Esophagus squamous epithelium (tissue), 5 donors: ENCODE results near the gene UACA. TPM values are rescaled to one million over a fixed set of nuclear protein-coding genes. Genes with fewer than 3 reads are reported as not detected.
"Not testable (repeated sequence)": the region's sequence is repeated elsewhere in the genome, so short reads cannot be mapped to it uniquely, and the experiment has no call there.

Experiments
- DNase-seq: peaks from one replicate; lab custom pipeline; 2025; lab: John Stamatoyannopoulos, UW
- H3K27ac ChIP-seq, 4 donors: fragments of 200-600 bp; sonication (generic); one replicate each; pipeline ENCODE4 v1.5.1; 2016 to 2019; ENCODE audit warnings: mild to moderate bottlenecking in 1 of 4
- H3K27me3 ChIP-seq, 4 donors: fragments of 200-600 bp; sonication (generic); 1 replicate in 3 of 4; 2 replicates in 1 of 4; pipeline versions ENCODE4 v1.5.1 to v1.6.0; 2017 to 2021; ENCODE audit warnings: antibody characterized with exemption in 1 of 4
- H3K36me3 ChIP-seq, 3 donors: fragments of 200-600 bp; sonication (generic); one replicate each; pipeline ENCODE4 v1.5.1; 2016 to 2019
- H3K4me1 ChIP-seq, 3 donors: fragments of 200-600 bp; sonication (generic); one replicate each; pipeline ENCODE4 v1.5.1; 2017 to 2019
- H3K4me3 ChIP-seq, 4 donors: fragments of 200-600 bp; sonication (generic); 1 replicate in 3 of 4; 2 replicates in 1 of 4; pipeline ENCODE4 v1.5.1; 2016 to 2019; ENCODE audit warnings: mild to moderate bottlenecking in 2 of 4, moderate library complexity in 1 of 4
- H3K9me3 ChIP-seq, 3 donors: fragments of 200-600 bp; sonication (generic); one replicate each; pipeline ENCODE4 v1.5.1; 2016 to 2019
- POLR2A ChIP-seq, 4 donors: fragments of 450-650 bp; IDR thresholded peaks; one replicate each; pipeline ENCODE4 v1.6.1; 2017; ENCODE audit warnings: antibody characterized with exemption in 4 of 4, mild to moderate bottlenecking in 4 of 4, moderate library complexity in 3 of 4
- WGBS, 2 donors: methylation state at CpG; one replicate each; pipeline ENCODE4 v1.1.5; 2018; 5-methylcytosine and 5-hydroxymethylcytosine counted together
- intact Hi-C: fragments of 100-400 bp; cut with DNase I; formaldehyde crosslinking; loops from one replicate; pipeline ENCODE4 v1.15.0; 2022
- total RNA-seq, 4 donors: library from RNA; depleted of rRNA; stranded (reverse); fragments of >200 nt; gene quantifications; one replicate each; pipeline ENCODE4 v1.1.0, GENCODE V29; 2016
- TF ChIP-seq, protein P1 (sequence below), 6 experiments: fragments of 450-650 bp in 4 of 6; fragments of 200-600 bp in 2 of 6; sonication (generic) in 2 of 6; IDR thresholded peaks; one replicate each; pipeline ENCODE4 v1.5.1; 2016 to 2019; ENCODE audit warnings: antibody characterized with exemption in 6 of 6, mild to moderate bottlenecking in 4 of 6, moderate library complexity in 4 of 6
- donor health status: DM: yes; HTN: yes; CAD: no.

The UACA gene
- total RNA-seq, 4 donors from 2014 or later, result 18.3 to 55.3 (median 29.8) TPM

DNA sequence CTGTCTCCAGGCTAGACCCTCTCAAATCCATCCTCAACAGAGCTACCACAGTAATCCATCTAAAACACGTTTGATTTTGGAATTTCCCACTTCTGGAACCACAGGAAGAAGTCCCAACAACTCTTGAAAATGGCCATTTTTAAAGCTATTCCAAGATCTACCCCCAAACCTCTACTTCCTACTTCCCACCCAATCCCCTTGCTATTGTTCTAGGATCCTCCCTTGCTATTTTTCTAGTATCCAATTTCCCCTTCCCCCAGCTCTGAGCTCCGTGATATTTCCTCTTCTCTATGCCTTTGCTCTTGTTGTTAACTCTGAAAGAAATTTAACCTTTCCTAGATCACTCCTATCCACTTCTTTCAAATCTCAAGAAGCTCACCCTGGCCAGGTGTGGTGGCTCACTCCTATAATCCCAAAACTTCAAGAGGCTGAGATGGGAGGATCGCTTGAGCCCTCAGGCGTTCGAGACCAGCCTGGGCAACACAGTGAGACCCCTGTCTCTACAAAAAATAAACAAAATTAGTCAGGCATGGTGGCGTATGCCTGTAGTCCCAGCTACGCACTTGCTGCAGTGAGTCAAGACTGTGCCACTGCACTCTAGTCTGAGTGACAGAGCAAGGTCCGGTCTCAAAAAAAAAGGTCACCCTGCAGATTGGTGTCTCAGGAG is 13.0 kb downstream of the UACA start:
- Histone ChIP-seq H3K36me3 (no peaks in the 10 kb centered on the region), H3K4me1 (peaks cover 0 to 30% (median 9%) of the 10 kb centered on the region in 3 donors), H3K27ac (no peak overlapping the region), H3K9me3 (no peaks in the 10 kb centered on the region), H3K27me3 (no peaks in the 10 kb centered on the region), H3K4me3 (no peak overlapping the region)
- no peak for DNase-seq
- WGBS, 2 donors, result 85 to 86% methylated on average over 6 to 8 of the region's 8 CpGs
- TF ChIP-seq POLR2A (IDR thresholded peaks at IDR 0.05), result no peak
- TF ChIP-seq, protein P1, sequence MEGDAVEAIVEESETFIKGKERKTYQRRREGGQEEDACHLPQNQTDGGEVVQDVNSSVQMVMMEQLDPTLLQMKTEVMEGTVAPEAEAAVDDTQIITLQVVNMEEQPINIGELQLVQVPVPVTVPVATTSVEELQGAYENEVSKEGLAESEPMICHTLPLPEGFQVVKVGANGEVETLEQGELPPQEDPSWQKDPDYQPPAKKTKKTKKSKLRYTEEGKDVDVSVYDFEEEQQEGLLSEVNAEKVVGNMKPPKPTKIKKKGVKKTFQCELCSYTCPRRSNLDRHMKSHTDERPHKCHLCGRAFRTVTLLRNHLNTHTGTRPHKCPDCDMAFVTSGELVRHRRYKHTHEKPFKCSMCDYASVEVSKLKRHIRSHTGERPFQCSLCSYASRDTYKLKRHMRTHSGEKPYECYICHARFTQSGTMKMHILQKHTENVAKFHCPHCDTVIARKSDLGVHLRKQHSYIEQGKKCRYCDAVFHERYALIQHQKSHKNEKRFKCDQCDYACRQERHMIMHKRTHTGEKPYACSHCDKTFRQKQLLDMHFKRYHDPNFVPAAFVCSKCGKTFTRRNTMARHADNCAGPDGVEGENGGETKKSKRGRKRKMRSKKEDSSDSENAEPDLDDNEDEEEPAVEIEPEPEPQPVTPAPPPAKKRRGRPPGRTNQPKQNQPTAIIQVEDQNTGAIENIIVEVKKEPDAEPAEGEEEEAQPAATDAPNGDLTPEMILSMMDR (IDR thresholded peaks at IDR 0.05), result no peak
- intact Hi-C loops, result no loop called here

DNA sequence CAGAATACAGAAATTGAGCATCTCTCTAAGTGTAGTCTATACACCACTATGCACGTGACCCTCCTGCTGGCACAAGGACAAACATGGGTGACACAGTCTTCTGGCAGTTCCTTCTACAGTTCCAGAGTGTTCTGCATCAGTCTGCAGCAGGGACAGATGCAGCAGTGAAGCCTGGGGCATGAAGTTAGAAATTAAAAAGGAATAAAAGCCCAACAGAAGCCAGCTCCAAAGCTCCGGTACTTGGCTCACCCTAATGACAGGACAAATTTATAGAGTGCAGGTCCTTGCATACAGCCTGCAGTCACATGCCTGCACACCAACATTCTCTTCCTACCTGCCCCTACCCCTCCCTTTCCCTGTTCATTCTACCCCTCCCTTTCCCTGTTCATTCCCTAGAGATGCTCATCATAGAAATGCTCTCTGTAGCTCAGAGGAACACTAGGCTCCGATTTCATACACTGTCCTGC is 15.0 kb downstream of the UACA start:
- TF ChIP-seq POLR2A (IDR thresholded peaks at IDR 0.05), result no peak
- TF ChIP-seq, protein P1 (IDR thresholded peaks at IDR 0.05), result no peak
- no peak for DNase-seq
- WGBS, 2 donors, result 24 to 28% methylated on average over 3 of the region's 3 CpGs

DNA sequence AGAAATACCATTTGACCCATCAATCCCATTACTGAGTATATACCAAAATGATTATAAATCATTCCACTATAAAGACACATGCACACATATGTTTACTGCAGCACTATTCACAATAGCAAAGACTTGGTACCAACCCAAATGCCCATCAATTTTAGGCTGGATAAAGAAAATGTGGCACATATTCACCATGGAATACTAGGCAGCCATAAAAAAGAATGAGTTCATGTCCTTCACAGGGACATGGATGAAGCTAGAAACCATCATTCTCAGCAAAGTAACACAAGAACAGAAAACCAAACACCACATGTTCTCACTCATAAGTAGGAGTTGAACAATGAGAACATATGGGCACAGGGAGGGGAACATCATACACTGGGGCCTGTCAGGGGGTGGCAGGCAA is 16.8 kb downstream of the UACA start:
- intact Hi-C loops, H3K27me3 ChIP-seq: not testable (repeated sequence)

More for the DNA sequence above, 15.0 kb downstream of the UACA start:
- H3K27me3 ChIP-seq, result no peaks in the 10 kb centered on the region
- H3K9me3 ChIP-seq, result no peaks in the 10 kb centered on the region
- no peak overlapping the region for H3K27ac ChIP-seq
- H3K4me3 ChIP-seq, result no peak overlapping the region
- intact Hi-C loops, result no loop called here
- no peaks in the 10 kb centered on the region for H3K36me3 ChIP-seq
- H3K4me1 ChIP-seq, result peaks cover 0 to 41% (median 10%) of the 10 kb centered on the region in 3 donors

DNA sequence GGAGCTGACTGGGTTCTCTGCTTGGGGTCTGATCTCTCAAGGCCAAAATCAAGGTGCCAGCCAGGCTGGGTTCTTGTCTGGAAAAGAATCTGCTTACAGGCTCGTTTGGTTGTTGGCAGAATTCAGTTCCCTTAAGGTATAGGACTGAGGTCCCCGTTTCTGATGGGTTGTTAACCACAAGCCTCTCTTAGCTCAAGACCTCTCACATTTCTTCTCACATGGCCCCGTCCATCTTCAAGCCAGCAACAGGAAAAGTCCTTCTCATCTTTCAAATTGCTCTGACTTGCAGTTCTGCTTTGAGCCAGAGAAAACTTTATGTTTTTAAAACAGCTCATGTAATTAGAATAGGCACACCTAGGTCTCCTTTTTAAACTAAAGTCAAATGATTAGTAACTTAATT is 20.4 kb downstream of the UACA start:
- Histone ChIP-seq H3K4me1 (peaks cover 7 to 47% (median 27%) of the 10 kb centered on the region in 3 donors), H3K36me3 (no peaks in the 10 kb centered on the region), H3K9me3 (no peaks in the 10 kb centered on the region), H3K4me3 (no peak overlapping the region), H3K27me3 (no peaks in the 10 kb centered on the region), H3K27ac (peak overlapping the region; percentile 44 to 79 (median 72))
- 32 to 40% methylated on average over 3 of the region's 3 CpGs for WGBS, 2 donors
- DNase-seq, result no peak
- TF ChIP-seq POLR2A (IDR thresholded peaks at IDR 0.05), result no peak
- TF ChIP-seq, protein P1 (IDR thresholded peaks at IDR 0.05), result no peak
- intact Hi-C loops, result no loop called here

More for the DNA sequence above, 16.8 kb downstream of the UACA start:
- peaks cover 0 to 45% (median 18%) of the 10 kb centered on the region in 3 donors for H3K4me1 ChIP-seq
- H3K4me3 ChIP-seq, H3K27ac ChIP-seq, H3K9me3 ChIP-seq, H3K36me3 ChIP-seq, DNase-seq: not testable (repeated sequence)

DNA sequence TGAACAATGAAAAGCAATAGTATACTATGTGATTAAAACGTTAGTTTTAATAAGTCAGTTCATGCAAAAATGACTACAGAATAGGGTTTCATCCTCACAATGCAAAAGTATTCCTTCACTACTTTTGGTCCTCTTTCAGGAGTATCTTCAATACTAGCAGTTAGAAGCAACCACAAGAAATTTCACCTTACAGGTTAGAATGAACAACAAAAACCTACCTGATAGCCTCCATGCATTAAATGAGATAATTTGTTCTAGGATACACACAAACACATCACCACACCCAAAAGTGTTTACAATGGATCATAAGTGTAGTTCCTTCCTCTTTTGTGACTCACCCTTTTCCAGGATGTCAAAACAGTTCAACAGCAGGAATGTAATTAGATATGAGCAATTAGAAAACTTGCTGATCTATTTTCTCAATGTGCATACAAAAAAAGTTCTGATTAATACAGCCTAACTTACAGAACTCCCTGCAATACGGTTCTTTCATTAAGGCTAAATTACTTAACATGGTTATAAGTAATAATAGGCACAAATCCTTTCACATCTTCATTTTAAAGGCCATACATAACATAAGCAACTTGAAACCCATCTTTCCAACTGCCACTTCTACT is 21.6 kb downstream of the UACA start:
- no peaks in the 10 kb centered on the region for H3K36me3 ChIP-seq
- no peak for DNase-seq
- no peaks in the 10 kb centered on the region for H3K27me3 ChIP-seq
- TF ChIP-seq POLR2A (IDR thresholded peaks at IDR 0.05), result no peak
- TF ChIP-seq, protein P1 (IDR thresholded peaks at IDR 0.05), result no peak
- intact Hi-C loops, result no loop called here
- H3K4me1 ChIP-seq, result peaks cover 7 to 46% (median 27%) of the 10 kb centered on the region in 3 donors
- no peak overlapping the region for H3K4me3 ChIP-seq
- 19 to 26% methylated on average over 2 of the region's 2 CpGs for WGBS, 2 donors
- peak overlapping the region; percentile 64 to 81 (median 74) for H3K27ac ChIP-seq
- H3K9me3 ChIP-seq, result no peaks in the 10 kb centered on the region
